Adrenal gland (tissue), 12 donors: Measurements from ENCODE around the gene SRBD1. TPM values are rescaled to one million over a fixed set of nuclear protein-coding genes. Genes with fewer than 3 reads are reported as not detected.
A peak's percentile ranks its signal among the peaks of the same experiment; 100 is the strongest.

Experiments
- DNase-seq, 7 donors: peaks; one replicate each; pipeline ENCODE4 v3.0.0-alpha.2; 2019 to 2020
- H3K27ac ChIP-seq, 5 donors: fragments of 200-600 bp; sonication (generic) in 4 of 5; 1 replicate in 3 of 5; 2 replicates in 2 of 5; pipeline versions ENCODE4 v1.5.1 to v1.8.0; 2016 to 2020; ENCODE audit warnings: mild to moderate bottlenecking in 1 of 5
- H3K27me3 ChIP-seq: fragments of 200-600 bp; 2 replicates; pipeline ENCODE4 v1.8.0; 2021
- H3K36me3 ChIP-seq, 2 donors: fragments of 200-600 bp; replicated peaks in 1 of 2; 1 replicate in 1 of 2; 2 replicates in 1 of 2; pipeline versions ENCODE4 v1.5.1 to v1.8.0; 2018 to 2022
- H3K4me1 ChIP-seq, 2 donors: fragments of 200-600 bp; replicated peaks in 1 of 2; 1 replicate in 1 of 2; 2 replicates in 1 of 2; pipeline versions ENCODE4 v1.5.1 to v1.8.0; 2018 to 2021
- H3K4me3 ChIP-seq, 4 donors: fragments of 200-600 bp; sonication (generic) in 3 of 4; one replicate each; pipeline ENCODE4 v1.5.1; 2016 to 2018
- H3K9me3 ChIP-seq, 3 donors: fragments of 200-600 bp; sonication (generic) in 1 of 3; replicated peaks in 1 of 3; 1 replicate in 2 of 3; 2 replicates in 1 of 3; pipeline versions ENCODE4 v1.5.1 to v1.8.0; 2016 to 2021
- CTCF ChIP-seq, 6 experiments: fragments of 450-650 bp in 4 of 6; fragments of 200-600 bp in 2 of 6; sonication (generic) in 1 of 6; IDR thresholded peaks; 1 replicate in 5 of 6; 2 replicates in 1 of 6; pipeline versions ENCODE4 v1.5.1 to v1.8.0; 2016 to 2021; ENCODE audit warnings: antibody characterized with exemption in 6 of 6, mild to moderate bottlenecking in 2 of 6, moderate library complexity in 1 of 6
- POLR2A ChIP-seq, 2 donors: fragments of 450-650 bp; IDR thresholded peaks; one replicate each; pipeline ENCODE4 v1.6.1; 2017; ENCODE audit warnings: antibody characterized with exemption in 2 of 2, mild to moderate bottlenecking in 2 of 2, moderate library complexity in 1 of 2
- WGBS, 4 donors: extraction: QIAGEN DNeasy Blood & Tissue Kit in 2 of 4; methylation state at CpG; one replicate each; pipeline versions ENCODE4 v1.1.5 to v1.1.7; 2013 to 2017; 5-methylcytosine and 5-hydroxymethylcytosine counted together
- intact Hi-C, 2 donors: fragments of 100-400 bp; cut with DNase I; formaldehyde crosslinking; loops; one replicate each; pipeline versions ENCODE4 v1.14.1 to v1.15.0; 2022 to 2023
- polyA plus RNA-seq, 3 donors: library from polyadenylated mRNA; stranded (reverse); fragments of 200-250 nt in 2 of 3; fragments of 350-450 nt in 1 of 3; fragmentation: Illumina TruSeq in 1 of 3; extraction: RNeasy Lipid Tissue Mini Kit (QIAGEN cat#74804) in 1 of 3; gene quantifications; one replicate each; pipeline ENCODE4 v1.2.3, GENCODE V29; 2013 to 2014
- total RNA-seq, 9 donors: library from RNA; depleted of rRNA in 4 of 9; stranded (reverse); fragments of >200 nt in 4 of 9; fragments of 120-200 nt in 1 of 9; fragmentation: NEBNext Ultra II Directional in 1 of 9; extraction: Animal tissue kit (Norgen Biotek cat#: 25700) in 1 of 9; gene quantifications; one replicate each; pipeline versions ENCODE4 v1.1.0 to v1.2.4, GENCODE V29; 2013 to 2023
- donor health status: healthy with polysubstance abuse.
- donor health status: Bipolar disorder and iron deficiency.
- donor health status: DM: yes; HTN: yes; CAD: no.
- donor health status: DM: no; HTN: no; CAD: no.
- donor health status: DM: no; HTN: no; CAD: no.
- donor health status: DM: yes; HTN: yes; CAD: no.

SRBD1 gene
- total and polyA plus RNA-seq, 12 donors: 2.7 to 21.6 (median 13.8) TPM

- DNase-seq: peak in 1 of 7 donors; percentile 4
- Histone ChIP-seq H3K9me3 (no peaks in the 10 kb centered on the region), H3K4me3 (no peak overlapping the region), H3K4me1 (no peaks in the 10 kb centered on the region), H3K27ac (no peak overlapping the region), H3K36me3 (no peaks in the 10 kb centered on the region), H3K27me3 (no peaks in the 10 kb centered on the region)
- intact Hi-C loops: no loop called here
- 75 to 87% (median 79%) methylated on average over 1 of the region's 1 CpG for WGBS, 4 donors
- TF ChIP-seq POLR2A (IDR thresholded peaks at IDR 0.05): no peak
- TF ChIP-seq CTCF (IDR thresholded peaks at IDR 0.05): no peak
Observed at GRCh38 chr2:45477546-45477945, 133.5 kb downstream of the SRBD1 start.

- Histone ChIP-seq H3K27ac (no peak overlapping the region), H3K9me3 (no peaks in the 10 kb centered on the region), H3K4me1 (peaks cover 18 to 23% of the 10 kb centered on the region in 2 donors), H3K36me3 (no peaks in the 10 kb centered on the region), H3K4me3 (no peak overlapping the region), H3K27me3 (no peaks in the 10 kb centered on the region)
- WGBS, 4 donors: 86 to 92% (median 89%) methylated on average over 3 of the region's 3 CpGs
- TF ChIP-seq CTCF (IDR thresholded peaks at IDR 0.05): no peak
- intact Hi-C loops: no loop called here
- DNase-seq: no peak
Observed at GRCh38 chr2:45470531-45470930, 140.5 kb downstream of the SRBD1 start.

GRCh38 chr2:45469314-45470099, 141.6 kb downstream of the SRBD1 start:
- TF ChIP-seq POLR2A (IDR thresholded peaks at IDR 0.05) (no peak), CTCF (IDR thresholded peaks at IDR 0.05) (no peak)
- Histone ChIP-seq H3K27me3 (no peaks in the 10 kb centered on the region), H3K9me3 (no peaks in the 10 kb centered on the region), H3K36me3 (no peaks in the 10 kb centered on the region), H3K27ac (peak overlapping the region in 3 of 5 donors; percentile 16 to 46 (median 19)), H3K4me1 (peaks cover 18 to 23% of the 10 kb centered on the region in 2 donors), H3K4me3 (no peak overlapping the region)
- WGBS, 4 donors: 50 to 65% (median 55%) methylated on average over 2 of the region's 2 CpGs
- no peak for DNase-seq
- intact Hi-C loops: no loop called here

- WGBS, 4 donors: 96 to 100% (median 97%) methylated on average over 4 of the region's 4 CpGs
- Histone ChIP-seq H3K9me3 (no peaks in the 10 kb centered on the region), H3K27me3 (no peaks in the 10 kb centered on the region), H3K36me3 (no peaks in the 10 kb centered on the region), H3K4me3 (no peak overlapping the region), H3K4me1 (peaks cover 18 to 23% of the 10 kb centered on the region in 2 donors), H3K27ac (no peak overlapping the region)
- intact Hi-C loops: no loop called here
- TF ChIP-seq CTCF (IDR thresholded peaks at IDR 0.05) (no peak), POLR2A (IDR thresholded peaks at IDR 0.05) (no peak)
- no peak for DNase-seq
Observed at GRCh38 chr2:45468279-45468678, 142.8 kb downstream of the SRBD1 start.
